Stimulated activated CD8-positive, alpha-beta memory T cell treated with anti-CD3 and anti-CD28 coated beads, Interleukin-7, amount 100 ng/mL, for 1 hour (primary cell): Measurements from ENCODE around the gene STAC.
"Not testable (repeated sequence)": the region's sequence is repeated elsewhere in the genome, so short reads cannot be mapped to it uniquely, and the experiment has no call there.

Source experiments
- DNase-seq, 2 donors: peaks; one replicate each; pipeline ENCODE4 v3.0.0-alpha.2; 2020; ENCODE audit warnings: low read depth in 2 of 2

STAC gene

DNA sequence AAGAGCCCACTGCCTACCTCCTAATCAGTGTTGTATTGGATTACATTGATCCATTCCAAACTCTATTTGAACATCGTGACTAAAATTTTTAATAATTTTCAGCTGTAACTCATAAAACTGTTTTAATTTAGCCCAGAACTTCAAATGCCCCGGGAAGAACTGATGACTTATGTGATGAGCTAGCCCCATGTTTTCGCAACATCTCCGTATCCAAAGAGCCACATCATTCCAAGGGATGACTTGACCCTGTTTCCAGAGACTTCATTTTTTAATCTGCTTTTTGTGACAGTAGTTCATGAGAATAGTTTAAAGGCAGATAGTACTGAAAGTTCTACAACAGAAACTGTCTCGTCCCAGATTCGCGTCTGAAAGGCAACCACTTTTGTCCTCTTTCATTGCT, 97.4 kb downstream of the STAC start:
- no peak for DNase-seq

- no peak for DNase-seq
Observed at GRCh38 chr3:36480911-36481648, 100.8 kb downstream of the STAC start.

DNA sequence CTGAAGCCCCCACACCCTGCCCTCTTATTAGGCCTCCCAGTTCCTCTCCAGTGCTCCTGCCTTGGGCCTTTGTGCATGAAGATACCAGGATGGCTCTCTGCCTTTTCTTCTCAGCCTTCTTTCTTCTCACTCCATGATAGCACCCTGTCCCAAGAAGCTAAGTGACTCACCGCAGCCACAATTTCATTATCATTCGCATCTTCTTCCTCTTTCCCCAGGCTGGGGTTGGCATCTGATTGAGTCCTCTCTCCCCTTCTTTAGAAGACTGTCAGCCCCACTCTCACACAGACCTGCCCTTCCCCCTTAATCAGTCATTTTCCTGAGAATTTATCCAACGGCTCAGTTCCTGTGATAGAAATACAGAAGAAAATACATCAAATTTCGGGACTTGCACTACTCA, 102.0 kb downstream of the STAC start:
- DNase-seq: no peak

DNA sequence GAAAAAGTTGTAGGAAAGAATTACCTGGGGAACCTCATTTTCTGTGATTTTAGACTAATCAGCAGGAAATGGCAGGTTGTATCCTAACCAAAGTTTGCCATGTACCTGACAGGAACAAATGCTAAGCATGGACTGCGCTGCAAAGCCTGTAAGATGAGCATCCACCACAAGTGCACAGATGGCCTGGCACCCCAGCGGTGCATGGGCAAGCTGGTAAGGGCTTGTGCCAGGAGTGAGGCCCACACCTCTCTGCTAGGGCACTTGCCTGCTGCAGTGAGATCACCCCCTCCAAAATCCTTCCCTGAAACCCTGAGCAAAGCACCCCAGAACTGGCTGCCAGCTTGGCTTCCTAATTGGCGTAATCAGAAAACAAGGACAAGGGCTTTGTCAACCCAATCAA, 102.6 kb downstream of the STAC start:
- no peak for DNase-seq

- DNase-seq: no peak
Observed at GRCh38 chr3:36483709-36484108, 103.4 kb downstream of the STAC start.

DNA sequence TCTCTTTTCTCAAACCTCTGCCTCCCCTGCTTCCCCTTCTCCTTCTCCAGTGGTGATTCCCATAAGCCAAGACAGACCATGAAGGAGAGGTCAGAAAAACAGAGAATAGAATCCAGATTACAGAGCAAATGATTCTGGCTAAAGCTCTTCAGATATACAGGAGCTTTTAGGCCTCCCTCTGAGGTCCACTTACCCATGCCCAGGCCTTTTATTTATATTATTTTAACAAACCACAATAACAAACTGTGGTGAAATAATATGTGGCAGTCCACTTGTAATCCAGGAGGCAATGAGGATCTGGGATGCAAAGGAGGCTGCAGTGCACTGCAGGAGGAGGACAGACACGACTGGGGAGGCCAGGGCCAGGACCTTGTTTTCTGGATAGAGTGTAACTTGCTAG, 104.1 kb downstream of the STAC start:
- no peak for DNase-seq

GRCh38 chr3:36486009-36486795, 105.9 kb downstream of the STAC start:
- no peak for DNase-seq

GRCh38 chr3:36487616-36488015, 107.3 kb downstream of the STAC start:
- DNase-seq: no peak

DNA sequence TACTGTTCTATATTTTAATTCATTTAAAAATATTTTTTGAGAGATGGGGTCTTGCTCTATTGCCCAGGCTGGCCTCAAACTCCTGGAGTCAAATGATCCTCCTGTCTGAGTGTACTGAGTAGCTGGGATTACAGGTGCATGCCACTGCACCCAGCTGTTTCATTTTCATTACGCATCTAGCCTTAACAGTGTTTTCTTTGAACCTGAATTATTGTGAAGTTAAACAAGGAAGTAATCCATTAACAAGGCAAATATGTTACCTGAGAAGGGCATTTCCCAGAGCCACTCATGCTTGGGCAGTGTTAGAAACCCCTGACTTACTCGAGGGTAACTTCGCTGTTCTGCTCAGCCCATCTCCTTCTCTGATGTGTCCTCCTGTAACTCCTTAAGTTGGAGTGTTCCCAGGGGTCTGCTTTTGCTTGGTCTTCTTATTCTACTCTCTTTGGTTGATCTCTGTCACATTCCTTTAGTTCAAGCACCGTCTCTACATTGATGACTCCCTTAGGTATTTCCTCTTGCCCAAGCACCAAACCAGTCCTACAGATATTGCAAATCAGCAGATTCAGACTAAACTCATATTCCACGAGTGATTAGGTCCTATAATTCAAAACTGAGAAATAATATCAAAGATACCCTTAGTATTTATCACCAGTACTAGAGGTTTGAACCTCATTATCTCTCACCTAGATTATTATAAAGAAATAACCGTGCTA, 107.9 kb downstream of the STAC start:
- no peak for DNase-seq

DNA sequence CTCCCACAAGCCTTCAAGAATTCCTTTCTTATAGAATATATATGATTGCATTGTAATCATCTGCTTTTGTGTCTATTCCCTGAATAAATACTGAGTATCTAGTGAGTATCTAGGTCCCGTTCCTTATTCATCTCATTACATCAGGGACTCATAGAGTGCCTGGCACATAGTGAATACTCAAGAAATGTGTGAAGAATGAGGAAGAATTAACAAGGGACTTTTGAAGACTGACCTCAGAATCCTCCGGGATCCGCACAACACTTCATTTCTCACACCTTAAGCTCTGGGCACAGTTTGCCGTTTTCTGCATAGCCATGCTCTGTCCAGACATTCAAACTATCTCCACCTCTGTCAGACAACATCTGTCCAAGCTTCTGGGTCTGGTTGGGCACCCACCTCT, 108.8 kb downstream of the STAC start:
- DNase-seq: no peak

DNA sequence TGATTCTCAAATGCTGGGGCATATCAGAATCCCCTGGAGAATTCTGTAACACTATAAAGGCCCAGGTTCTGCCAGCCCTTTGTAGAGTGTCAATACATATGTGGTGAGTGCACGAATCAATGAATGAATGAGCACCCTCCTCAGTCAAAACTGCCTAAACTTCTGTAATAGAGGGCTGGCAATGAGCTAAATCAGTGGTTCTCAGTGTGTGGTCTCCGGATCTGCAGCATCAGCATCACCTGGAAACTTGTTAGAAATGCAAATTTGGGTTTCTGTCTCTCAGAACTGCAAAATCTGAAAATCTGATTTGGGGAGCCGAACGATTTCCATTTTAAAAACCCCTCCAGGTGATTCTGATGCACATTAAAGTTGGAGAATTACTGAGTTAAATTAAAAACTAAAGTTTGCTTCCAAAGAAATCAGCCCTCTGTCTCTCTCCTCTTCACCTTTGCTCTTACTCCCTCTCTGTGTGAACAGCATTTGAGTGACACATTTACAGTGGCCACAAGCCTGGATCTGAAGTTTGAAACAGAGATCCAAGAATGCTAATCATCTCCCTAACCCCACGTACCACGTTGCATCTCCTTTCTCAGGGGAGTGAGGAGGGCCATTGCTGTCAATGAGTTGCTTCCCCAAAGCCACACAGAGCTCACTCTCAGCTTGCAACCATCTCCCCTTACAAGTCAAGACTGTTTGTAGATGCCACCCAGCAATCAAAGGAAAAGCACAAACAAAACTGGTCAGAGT, 109.5 kb downstream of the STAC start:
- DNase-seq: no peak

- DNase-seq: no peak
Observed at GRCh38 chr3:36493051-36493450, 112.7 kb downstream of the STAC start.

- DNase-seq: no peak
Observed at GRCh38 chr3:36494461-36495109, 114.3 kb downstream of the STAC start.

DNA sequence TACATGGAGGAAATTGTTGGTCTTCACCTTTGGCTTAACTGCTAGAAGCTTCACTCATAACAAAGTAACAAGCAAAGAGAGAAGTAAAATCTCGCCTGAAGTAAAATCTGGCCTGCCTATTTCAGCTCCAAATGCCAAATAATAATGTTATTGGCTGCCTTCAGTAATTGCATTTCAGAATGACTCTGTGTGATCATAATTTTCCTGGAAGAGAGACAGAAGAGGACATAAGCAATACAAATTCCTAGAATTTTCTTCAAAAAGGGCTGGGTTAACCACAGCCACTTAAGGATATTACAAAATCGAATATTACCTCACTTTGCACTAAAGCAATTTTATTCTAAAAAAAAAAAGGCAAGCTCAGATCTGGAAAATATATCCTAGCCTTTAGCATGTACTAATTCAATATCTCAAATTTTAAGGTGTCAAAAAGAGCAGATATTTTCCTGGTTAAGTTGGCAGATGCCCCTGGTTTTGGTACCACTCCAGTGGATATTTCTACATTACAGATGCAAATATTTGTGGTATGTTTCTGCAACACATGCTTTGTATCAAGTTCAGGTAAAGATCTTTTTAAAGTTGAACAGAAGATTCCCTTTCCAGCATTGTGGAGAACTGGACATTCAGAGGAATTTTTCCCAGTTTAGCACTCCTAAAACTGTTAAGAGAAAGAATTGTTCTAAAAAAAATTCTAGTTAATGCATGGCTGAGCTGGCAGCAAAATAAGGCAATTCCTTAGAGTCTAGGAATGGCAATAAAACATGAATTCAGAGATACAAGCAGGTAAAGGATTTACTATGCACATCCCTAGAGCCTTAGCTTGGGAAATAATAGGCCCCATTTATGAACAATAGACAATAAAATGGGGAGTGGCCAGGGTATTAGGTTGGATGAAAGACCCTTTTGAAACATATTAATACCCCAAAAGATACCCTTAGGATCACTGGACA, 116.7 kb downstream of the STAC start:
- DNase-seq: no peak

DNA sequence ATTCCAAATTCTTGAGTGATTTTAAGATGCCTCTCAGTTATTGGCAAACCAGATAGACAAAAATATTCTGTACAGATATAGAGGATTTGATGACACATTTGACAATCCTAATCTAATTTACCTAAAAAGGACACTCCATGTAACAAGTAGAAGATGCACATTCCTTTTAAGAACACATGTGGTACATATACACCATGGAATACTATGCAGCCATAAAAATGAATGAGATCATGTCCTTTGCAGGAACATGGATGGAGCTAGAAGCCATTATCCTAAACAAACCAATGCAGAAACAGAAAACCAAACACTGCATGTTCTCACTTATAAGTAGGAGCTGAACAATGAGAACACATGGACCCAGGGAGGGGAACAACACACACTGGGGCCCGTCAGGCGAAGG, 119.7 kb downstream of the STAC start:
- not testable (repeated sequence) for DNase-seq

GRCh38 chr3:36501616-36502015, 121.3 kb downstream of the STAC start:
- DNase-seq: no peak

- DNase-seq: no peak
Observed at GRCh38 chr3:36505393-36505792, 125.1 kb downstream of the STAC start.

- no peak for DNase-seq
Observed at GRCh38 chr3:36511791-36512486, 131.6 kb downstream of the STAC start.

GRCh38 chr3:36512555-36512954, 132.3 kb downstream of the STAC start:
- DNase-seq: no peak

DNA sequence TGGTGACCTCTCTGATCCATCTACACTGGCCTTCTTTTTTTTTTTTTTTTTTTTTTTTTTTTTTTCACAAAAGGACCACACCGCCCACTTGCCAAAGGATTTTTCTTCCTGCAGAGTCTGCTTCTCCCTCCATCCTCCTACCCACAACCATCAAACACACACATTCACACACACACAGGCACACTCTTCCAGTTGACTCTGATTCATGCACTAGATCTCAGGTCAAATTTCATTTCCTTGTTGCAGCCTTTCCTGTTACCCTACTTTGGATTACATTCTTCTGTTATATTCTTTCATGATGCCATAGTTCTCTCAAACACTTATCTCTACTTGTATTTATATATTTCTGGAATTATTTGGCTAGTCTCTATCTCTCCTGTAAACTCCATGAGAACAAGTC, 133.9 kb downstream of the STAC start:
- DNase-seq: no peak
